HG03378 (cell line): ENCODE results near the gene TMEM258.

Experiments used
- ATAC-seq: cut with Tn5 transposase; IDR thresholded peaks from one replicate; pipeline ENCODE4 v1.9.1; 2021; ENCODE audit warnings: mild to moderate bottlenecking, moderate library complexity; ENCODE audit not compliant: unreplicated experiment

Gene TMEM258

GRCh38 chr11:61777234-61778090 lies 14.9 kb downstream of the TMEM258 start:
- no peak for ATAC-seq

DNA sequence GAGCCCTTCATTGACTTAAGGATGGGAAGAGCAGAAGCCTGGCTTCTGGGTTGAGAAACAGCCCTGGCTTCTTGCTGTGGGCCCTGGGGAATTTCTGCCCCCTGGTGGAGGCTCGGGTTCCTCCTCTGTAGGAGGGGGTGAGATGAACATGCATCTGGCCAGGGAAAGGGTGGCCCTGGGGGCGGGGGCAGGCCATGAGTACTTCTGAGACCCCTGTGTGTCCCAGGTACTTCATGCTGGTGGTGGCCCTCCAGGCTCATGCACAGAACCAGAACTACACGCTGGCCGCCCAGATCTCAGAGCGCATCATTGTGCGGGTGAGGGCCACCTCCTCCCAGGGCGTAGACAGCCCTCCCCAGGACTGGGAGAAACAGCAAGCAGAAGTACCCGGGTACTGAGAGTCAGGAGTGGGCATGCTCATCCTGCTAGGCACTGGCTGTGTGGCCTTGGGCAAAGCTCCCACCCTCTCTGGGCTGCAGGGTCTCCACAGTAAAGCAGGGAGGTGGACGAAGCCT lies 15.8 kb downstream of the TMEM258 start:
- no peak for ATAC-seq

DNA sequence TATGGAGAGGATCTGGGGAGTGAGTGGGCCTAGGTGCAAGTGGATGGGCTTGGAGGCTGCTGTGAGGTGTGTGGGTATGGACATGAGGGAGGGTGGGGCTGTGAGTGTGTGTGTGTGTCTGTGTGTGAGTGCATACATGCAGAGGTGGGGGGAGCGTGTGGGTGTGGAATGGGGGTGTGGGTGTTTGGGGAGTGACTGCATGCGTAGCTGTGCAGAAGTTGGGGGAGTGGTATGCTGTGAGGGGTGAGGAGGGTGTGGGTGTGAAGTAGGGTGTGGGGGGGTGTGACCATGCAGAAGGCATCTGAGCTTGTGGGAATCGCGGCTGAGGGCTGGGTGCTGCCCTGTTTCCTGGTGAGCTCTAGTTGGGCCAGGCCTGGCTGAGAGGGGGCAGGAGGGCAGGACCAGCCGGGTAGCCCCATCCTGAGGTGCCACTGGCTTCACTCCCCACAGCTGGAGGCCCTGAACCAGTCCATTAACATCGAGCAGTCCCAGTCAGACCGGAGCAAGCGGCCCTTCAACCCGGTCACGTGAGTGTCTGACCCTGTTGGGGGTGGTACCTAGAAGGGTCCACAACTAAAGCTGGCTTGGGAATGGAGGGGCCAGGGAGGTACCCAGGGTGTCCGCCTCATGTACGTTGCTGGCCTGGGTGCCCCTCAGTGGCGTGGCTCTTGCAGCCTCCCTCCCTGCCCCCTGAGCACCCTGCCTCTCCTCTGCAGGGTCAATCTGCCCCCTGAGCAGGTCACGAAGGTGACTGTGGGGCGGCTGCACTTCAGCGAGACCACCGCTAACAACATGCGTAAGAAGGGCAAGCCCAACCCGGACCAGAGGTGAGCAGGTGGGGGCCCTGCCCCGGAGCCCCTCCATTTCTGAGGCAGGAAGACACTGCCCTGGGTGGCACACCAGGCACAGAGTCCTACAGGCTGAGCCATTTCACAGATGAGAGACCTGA lies 16.5 kb downstream of the TMEM258 start:
- no peak for ATAC-seq

DNA sequence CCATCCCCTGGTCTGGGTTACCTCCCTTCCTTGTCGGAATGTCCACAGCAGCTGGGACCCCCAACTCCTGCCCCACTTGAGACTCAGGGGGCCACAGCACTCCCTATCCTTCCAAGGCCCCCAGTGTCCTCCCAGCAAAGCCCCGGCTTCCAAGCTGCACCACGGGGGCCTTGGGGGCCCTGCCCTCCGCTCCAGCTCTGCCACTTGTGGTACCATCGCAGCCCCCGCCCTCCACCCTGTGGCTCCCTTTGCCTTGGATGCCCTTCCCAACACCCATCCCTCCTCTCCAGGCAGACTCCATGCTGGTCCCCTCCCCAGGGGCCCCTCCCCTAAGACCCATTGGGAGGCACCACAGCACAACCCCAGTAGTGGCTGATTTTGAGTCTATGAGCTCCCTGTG lies 17.3 kb downstream of the TMEM258 start:
- no peak for ATAC-seq

DNA sequence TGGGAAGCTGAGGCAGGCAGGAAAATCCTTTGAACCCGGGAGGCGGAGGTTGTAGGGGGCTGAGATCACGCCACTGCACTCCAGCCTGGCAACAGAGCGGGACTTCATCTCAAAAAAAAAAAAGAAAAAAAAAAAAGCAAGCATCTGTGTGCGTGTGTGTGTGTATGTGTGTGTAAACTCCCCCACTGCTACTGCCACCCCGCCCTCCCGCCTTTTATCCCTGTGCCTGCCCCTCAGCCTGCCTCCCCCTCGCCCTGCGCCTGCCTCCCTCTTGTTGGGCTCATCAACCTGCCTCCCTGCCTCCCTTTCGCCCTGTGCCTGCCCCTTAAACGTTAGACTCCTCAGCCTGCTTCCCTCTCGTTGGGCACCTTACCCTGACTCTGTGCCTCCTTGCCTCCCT lies 18.0 kb downstream of the TMEM258 start:
- ATAC-seq = no peak

GRCh38 chr11:61773809-61774208 lies 18.6 kb downstream of the TMEM258 start:
- no peak for ATAC-seq

- ATAC-seq = no peak
These were observed 19.0 kb downstream of the TMEM258 start for GRCh38 chr11:61773356-61773755.

DNA sequence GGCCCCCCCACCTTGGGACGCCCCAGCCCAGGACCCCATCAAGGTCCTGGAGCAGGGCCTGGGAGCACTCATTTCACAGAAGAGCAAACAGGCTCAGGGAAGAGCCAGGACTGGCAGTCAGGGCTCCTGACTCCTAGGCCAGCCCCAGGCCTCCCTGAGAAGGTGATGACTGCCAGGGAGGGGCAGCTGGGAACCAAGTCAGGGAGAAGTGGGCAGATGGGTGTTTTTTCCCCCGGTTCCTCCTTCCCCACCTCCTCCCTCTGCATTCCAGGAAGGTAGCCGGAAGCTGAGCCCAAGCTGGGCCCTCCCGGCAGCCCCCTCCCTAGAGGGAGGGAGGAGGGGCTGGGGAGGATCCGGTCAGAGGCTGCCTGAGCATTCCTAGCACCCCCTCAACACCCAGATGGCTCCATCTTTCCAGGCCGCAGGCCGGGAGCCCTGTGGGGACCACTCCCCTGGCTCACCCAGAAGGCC lies 20.4 kb downstream of the TMEM258 start:
- no peak for ATAC-seq

- no peak for ATAC-seq
These were observed 21.1 kb downstream of the TMEM258 start for GRCh38 chr11:61771195-61771894.

GRCh38 chr11:61769946-61770683 lies 22.3 kb downstream of the TMEM258 start:
- ATAC-seq = no peak

GRCh38 chr11:61769169-61769920 lies 23.1 kb downstream of the TMEM258 start:
- no peak for ATAC-seq

DNA sequence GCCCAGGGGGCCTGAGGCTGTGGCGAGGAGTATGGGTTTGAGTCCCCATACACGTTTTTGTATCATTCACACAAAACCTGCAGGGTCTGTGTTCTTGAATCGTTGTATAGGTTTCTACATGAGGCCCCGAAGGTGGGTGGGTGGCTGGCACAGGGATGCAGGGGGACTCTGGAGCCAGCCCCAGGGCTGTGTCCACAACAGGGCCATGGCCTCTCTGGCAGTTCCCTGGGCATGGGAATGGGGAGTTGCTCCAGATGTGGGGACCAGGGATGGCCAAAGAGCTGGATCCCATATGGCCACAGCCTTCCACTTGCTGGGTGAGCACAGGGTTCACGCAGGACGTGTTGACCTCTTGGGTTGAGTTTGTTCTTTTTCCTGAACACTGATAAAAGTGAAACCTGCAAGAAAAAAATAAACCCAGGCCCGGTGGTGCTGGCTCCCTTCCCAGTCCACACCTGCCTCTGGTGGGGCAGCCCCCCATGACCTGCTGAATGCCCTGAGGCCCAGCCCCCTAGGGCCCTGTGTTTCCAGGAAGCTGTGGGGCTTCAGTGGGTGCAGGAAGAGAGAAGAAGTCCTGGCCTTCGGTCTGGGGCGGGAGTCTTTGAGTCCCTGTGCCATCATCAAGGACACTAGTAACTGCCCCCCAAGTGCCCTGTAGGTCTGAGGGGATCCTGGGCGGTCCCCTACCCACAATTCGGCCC lies 23.9 kb downstream of the TMEM258 start:
- ATAC-seq = no peak

GRCh38 chr11:61766353-61766841 lies 26.0 kb downstream of the TMEM258 start:
- ATAC-seq = no peak

- ATAC-seq = no peak
These were observed 26.7 kb downstream of the TMEM258 start for GRCh38 chr11:61765550-61766253.

DNA sequence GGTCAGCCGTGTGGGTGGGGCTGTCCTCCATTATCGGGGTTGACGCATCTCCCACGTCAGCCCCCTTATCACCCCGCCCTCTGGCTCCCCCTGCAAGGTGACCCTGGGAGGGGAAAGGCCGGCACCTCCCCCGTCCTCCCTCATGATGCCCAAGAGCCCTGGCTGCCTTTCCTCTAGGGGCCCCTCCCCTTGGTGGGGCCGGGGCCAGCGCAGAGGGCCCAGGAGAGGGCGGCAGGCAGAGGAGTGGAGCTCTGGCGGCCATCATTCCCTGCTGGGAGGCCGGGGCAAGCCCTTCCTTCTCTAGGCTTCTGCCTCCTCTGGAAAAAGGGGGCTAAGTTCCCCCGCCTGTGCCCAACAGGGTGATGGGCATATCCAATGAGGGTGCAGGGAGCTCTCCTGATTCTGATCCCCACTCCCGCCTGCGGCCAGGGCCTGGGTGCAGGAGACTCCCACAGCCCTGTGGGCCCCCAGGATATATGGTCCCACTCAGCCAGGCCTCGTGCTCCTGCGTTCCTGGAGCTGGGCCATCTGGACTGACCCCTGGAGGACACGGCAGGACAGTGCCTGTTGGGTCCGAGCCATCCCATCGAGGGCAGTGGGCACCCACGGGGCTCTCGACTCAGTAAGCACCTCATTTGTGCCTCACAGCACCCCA lies 27.7 kb downstream of the TMEM258 start:
- ATAC-seq = no peak

- no peak for ATAC-seq
These were observed 28.3 kb downstream of the TMEM258 start for GRCh38 chr11:61763930-61764605.

DNA sequence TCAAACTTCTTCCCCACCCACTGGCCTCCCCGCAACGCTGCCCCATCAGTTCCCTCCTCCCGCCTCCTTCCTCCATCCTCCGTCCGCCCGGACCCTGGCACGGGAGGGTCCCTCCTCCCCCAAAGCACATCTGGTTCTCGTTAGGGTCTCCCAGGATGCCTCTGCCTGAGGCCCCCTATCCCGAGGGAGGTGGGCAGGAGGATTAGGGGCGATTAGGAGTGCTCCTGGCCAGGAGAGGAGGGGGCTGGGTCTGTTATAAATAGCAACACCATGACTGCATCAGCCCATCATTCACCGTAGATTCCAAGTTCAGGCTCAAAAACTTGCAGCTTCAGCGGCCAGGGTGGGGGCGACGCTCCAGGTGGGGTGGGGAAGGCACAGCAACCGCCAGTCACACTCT lies 29.6 kb downstream of the TMEM258 start:
- no peak for ATAC-seq
